ENCODE data around the gene C10orf105. TPM values are rescaled to one million over a fixed set of nuclear protein-coding genes. Genes with fewer than 3 reads are reported as not detected.

Gene C10orf105
- total and polyA plus RNA-seq, 2 of the 8 experiments (the other 6 are each of a cell fraction or from before 2014, with no cell fraction given): 0.71 to 0.73 TPM

DNA sequence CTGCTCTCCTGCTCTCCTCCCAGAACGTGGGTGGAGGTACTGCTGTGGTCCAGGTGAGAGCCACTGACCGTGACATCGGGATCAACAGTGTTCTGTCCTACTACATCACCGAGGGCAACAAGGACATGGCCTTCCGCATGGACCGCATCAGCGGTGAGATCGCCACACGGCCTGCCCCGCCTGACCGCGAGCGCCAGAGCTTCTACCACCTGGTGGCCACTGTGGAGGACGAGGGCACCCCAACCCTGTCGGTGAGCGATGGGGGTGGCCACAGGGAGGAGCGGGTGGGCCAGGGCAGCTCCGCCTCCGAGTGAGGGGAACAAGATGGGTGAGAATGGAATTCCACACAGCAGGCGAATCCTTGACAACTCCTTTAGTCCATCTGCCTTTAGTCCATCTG is 22.1 kb upstream of the C10orf105 start:
- Histone ChIP-seq H3K18ac (ENCODE audit: extremely low read depth, low read length) (no peak overlapping the region), H3K4me3 (ENCODE audit: extremely low read depth in 1 of 4, insufficient read depth in 2 of 4, low read depth in 3 of 4, low read length in 4 of 4) (no peak overlapping the region), H4K8ac (ENCODE audit: extremely low read depth, insufficient read depth, low read length) (peak overlapping the region; percentile 29; the same call in 1 of the 2 replicates), H3K9me3 (ENCODE audit: insufficient read depth in 2 of 2, low read depth in 1 of 2, low read length in 1 of 2) (no peaks in the 10 kb centered on the region), H2AFZ (ENCODE audit: low read length) (no peak overlapping the region), H3K14ac (ENCODE audit: insufficient read length) (no peak overlapping the region), H2BK15ac (ENCODE audit: low read length) (no peak overlapping the region), H3K36me3 (ENCODE audit: control insufficient read depth in 2 of 4, insufficient read depth in 4 of 4, low read length in 3 of 4) (no peaks in the 10 kb centered on the region), H3K23ac (ENCODE audit: insufficient read length) (no peak overlapping the region), H2AK5ac (ENCODE audit: low read depth, low read length) (no peak overlapping the region), H4K5ac (ENCODE audit: insufficient read length, low read depth, low read length) (no peak overlapping the region), H3K27me3 (replicated peaks in 1 of 4; ENCODE audit: control insufficient read depth in 3 of 4, extremely low read depth in 1 of 4, insufficient read depth in 3 of 4, low read length in 3 of 4) (0 out of 7 replicates have a peak, but pooled peaks cover 0 to 2% (median 0%) of the 10 kb centered on the region in 4 experiments), H3K4ac (replicated peaks; ENCODE audit: insufficient read length, low read depth, low read length) (no peak overlapping the region), H2BK12ac (ENCODE audit: low read depth, low read length) (no peak overlapping the region), H3K9ac (replicated peaks in 1 of 4; ENCODE audit: extremely low read depth in 1 of 4, low read depth in 3 of 4, low read length in 3 of 4) (no peak overlapping the region), H3K27ac (ENCODE audit: low read depth, low read length) (no peak overlapping the region), H2BK20ac (ENCODE audit: low read length) (no peak overlapping the region), H4K91ac (replicated peaks; ENCODE audit: insufficient read length, low read length) (no peak overlapping the region), H2BK5ac (ENCODE audit: low read depth, low read length) (no peak overlapping the region), H3K23me2 (ENCODE audit: low read depth, low read length) (no peaks in the 10 kb centered on the region), H3K56ac (replicated peaks; ENCODE audit: insufficient read length, low read depth, low read length) (no peak overlapping the region), H2BK120ac (replicated peaks; ENCODE audit: low read depth, low read length) (no peak overlapping the region), H3K4me2 (ENCODE audit: insufficient read depth in 1 of 2, low read depth in 2 of 2, low read length in 2 of 2) (no peak overlapping the region), H4K20me1 (replicated peaks in 1 of 2; ENCODE audit: control insufficient read depth in 1 of 2, insufficient read depth in 2 of 2, low read length in 2 of 2) (no peaks in the 10 kb centered on the region), H3K79me2 (ENCODE audit: control insufficient read depth in 1 of 2, insufficient read depth in 2 of 2, low read length in 2 of 2) (no peaks in the 10 kb centered on the region), H3K79me1 (ENCODE audit: low read depth, low read length) (no peaks in the 10 kb centered on the region), H3K4me1 (replicated peaks in 1 of 4; ENCODE audit: control insufficient read depth in 3 of 4, insufficient read depth in 4 of 4, low read length in 3 of 4) (peaks cover 1 to 5% (median 3%) of the 10 kb centered on the region in 4 experiments; a peak in 5 of 7 replicates)
- POLR2A ChIA-PET (ENCODE audit: partially characterized antibody): no interaction called here
- TF ChIP-seq YY1 (IDR thresholded peaks at IDR 0.05; ENCODE audit: low read depth, low read length) (no peak), TCF12 (IDR thresholded peaks at IDR 0.05; ENCODE audit: low read depth, low read length) (no peak), SIN3A (conservative IDR thresholded peaks at IDR 0.05 in 1 of 2, IDR thresholded peaks at IDR 0.05 in 1 of 2; ENCODE audit: low read depth in 1 of 2, low read length in 2 of 2) (no peak), RXRA (IDR thresholded peaks at IDR 0.05; ENCODE audit: insufficient read depth, low read depth, low read length) (no peak), POLR2A (IDR thresholded peaks at IDR 0.05; ENCODE audit: control extremely low read depth in 1 of 2, low read depth in 2 of 2, low read length in 2 of 2) (no peak), CHD2 (IDR thresholded peaks at IDR 0.05; ENCODE audit: low read length) (no peak), FOSL1 (IDR thresholded peaks at IDR 0.05; ENCODE audit: insufficient read depth, low read depth, low read length) (no peak)
- TF ChIP-seq, protein P1, sequence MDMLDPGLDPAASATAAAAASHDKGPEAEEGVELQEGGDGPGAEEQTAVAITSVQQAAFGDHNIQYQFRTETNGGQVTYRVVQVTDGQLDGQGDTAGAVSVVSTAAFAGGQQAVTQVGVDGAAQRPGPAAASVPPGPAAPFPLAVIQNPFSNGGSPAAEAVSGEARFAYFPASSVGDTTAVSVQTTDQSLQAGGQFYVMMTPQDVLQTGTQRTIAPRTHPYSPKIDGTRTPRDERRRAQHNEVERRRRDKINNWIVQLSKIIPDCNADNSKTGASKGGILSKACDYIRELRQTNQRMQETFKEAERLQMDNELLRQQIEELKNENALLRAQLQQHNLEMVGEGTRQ (IDR thresholded peaks at IDR 0.05; ENCODE audit: low read length): no peak
- DNase-seq (ENCODE audit: low read depth in 1 of 2, low spot score in 2 of 2): no peak
- 89% methylated on average over 20 of the region's 20 CpGs; no CpG with 5 or more reads in 1 of the 2 experiments for WGBS, 2 experiments (ENCODE audit: extremely low coverage in 1 of 2, insufficient coverage in 1 of 2, insufficient read length in 1 of 2, insufficient replicate concordance in 2 of 2, low coverage in 1 of 2, low lambda C conversion rate in 2 of 2, missing lambda C conversion rate in 1 of 2)
- no peak for FAIRE-seq
- CTCF ChIA-PET (ENCODE audit: partially characterized antibody): interaction anchor here (0.8 to 2.8 kb wide), 5 partner anchors 12 to 33 kb away, joined by 3 to 14 read pairs (median 3); partner anchors contain the start of gene C10orf105
